Activated B cell treated with CpG ODN at 0.5 μM for 24 hours (primary cell): ENCODE data around the gene ACOX3. TPM values are rescaled to one million over a fixed set of nuclear protein-coding genes. Genes with fewer than 3 reads are reported as not detected.
"Not testable (repeated sequence)": the region's sequence is repeated elsewhere in the genome, so short reads cannot be mapped to it uniquely, and the experiment has no call there.

Source experiments
- ATAC-seq: fragments of 200-7000 bp; cut with Tn5 transposase; one replicate; pipeline ENCODE4 v1.10.0; 2021; ENCODE audit warnings: low read depth, mild to moderate bottlenecking, moderate library complexity
- CTCF ChIA-PET: fragments of 350-600 bp; sonication (Branson Sonifier 250); formaldehyde crosslinking; loops from one replicate; lab custom pipeline; 2021; ENCODE audit warnings: antibody characterized with exemption; lab: Charles Lee
- POLR2A ChIA-PET: fragments of 350-600 bp; sonication (Branson Sonifier 250); formaldehyde crosslinking; loops from one replicate; lab custom pipeline; 2021; ENCODE audit warnings: antibody characterized with exemption; lab: Charles Lee
- DNase-seq: peaks from one replicate; pipeline ENCODE4 v3.0.0; 2022
- H3K27ac Mint-ChIP-seq: one replicate; pipeline ENCODE4 v1.8.0; 2020; ENCODE audit warnings: mixed read lengths
- H3K27me3 Mint-ChIP-seq: one replicate; pipeline ENCODE4 v1.8.0; 2021; ENCODE audit warnings: mixed read lengths
- H3K36me3 Mint-ChIP-seq: one replicate; pipeline ENCODE4 v1.8.0; 2021; ENCODE audit warnings: low read depth, mixed read lengths
- H3K4me1 Mint-ChIP-seq: one replicate; pipeline ENCODE4 v1.8.0; 2021; ENCODE audit warnings: mixed read lengths
- H3K4me3 Mint-ChIP-seq: one replicate; pipeline ENCODE4 v1.8.0; 2020; ENCODE audit warnings: mild to moderate bottlenecking, mixed read lengths
- H3K9me3 Mint-ChIP-seq: one replicate; pipeline ENCODE4 v1.8.0; 2020; ENCODE audit warnings: mixed read lengths
- CTCF ChIP-seq: fragments of 200-600 bp; IDR thresholded peaks from one replicate; pipeline ENCODE4 v1.8.0; 2022; ENCODE audit warnings: antibody characterized with exemption, mild to moderate bottlenecking
- intact Hi-C: fragments of 100-400 bp; cut with micrococcal nuclease; formaldehyde crosslinking; loops from one replicate; pipeline ENCODE4 v1.15.1; 2024
- total RNA-seq: library from RNA; stranded (reverse); gene quantifications from 2 replicates; pipeline ENCODE4 v1.2.3, GENCODE V29; 2022

Gene ACOX3
- total RNA-seq: 17.1 and 20.6 TPM in 2 replicates

- ChIA-PET POLR2A (interaction anchor here (0.6 to 4.5 kb wide), 6 partner anchors 13 to 1677 kb away, joined by 3 to 44 read pairs (median 5); partner anchors contain the start of gene SH3TC1), CTCF (no interaction called here)
- Mint-ChIP-seq H3K27ac (peak within 1 kb of the TSS; percentile 98), H3K4me3 (peak within 1 kb of the TSS; percentile 97), H3K9me3 (no peaks in the 10 kb centered on the region), H3K4me1 (peaks cover 60% of the 10 kb centered on the region), H3K27me3 (no peaks in the 10 kb centered on the region), H3K36me3 (peaks cover 19% of the 10 kb centered on the region)
- peak; percentile 85 for ATAC-seq
- TF ChIP-seq CTCF: no peak
- intact Hi-C loops: loop anchor here (1.0 to 5.0 kb wide), 4 partner anchors 12 to 1658 kb away; partner anchors contain the start of genes ABLIM2 and KIAA0232
- peak; percentile 100 for DNase-seq
Observed at GRCh38 chr4:8440492-8441311, at the start of gene ACOX3, which contains the start of gene TRMT44. Gene ACOX3 (minus strand): TSS chr4:8440723. CDS start chr4:8416521, 24,202 bp downstream. Gene TRMT44 (plus strand): TSS chr4:8440777. CDS start chr4:8440823, 46 bp downstream.

- Mint-ChIP-seq H3K27me3 (no peaks in the 10 kb centered on the region), H3K27ac (no peak overlapping the region), H3K4me3 (no peak overlapping the region), H3K4me1 (no peaks in the 10 kb centered on the region), H3K36me3 (no peaks in the 10 kb centered on the region), H3K9me3 (no peaks in the 10 kb centered on the region)
- ATAC-seq: no peak
- ChIA-PET POLR2A (no interaction called here), CTCF (no interaction called here)
- no peak for TF ChIP-seq CTCF
- no peak for DNase-seq
- intact Hi-C loops: no loop called here
Observed at GRCh38 chr4:8488791-8489369, 48.4 kb upstream of the ACOX3 start.

GRCh38 chr4:8486643-8487042 is 46.1 kb upstream of the ACOX3 start:
- CTCF ChIA-PET, POLR2A ChIA-PET, H3K27ac Mint-ChIP-seq, H3K36me3 Mint-ChIP-seq, DNase-seq, H3K4me1 Mint-ChIP-seq, H3K4me3 Mint-ChIP-seq, H3K27me3 Mint-ChIP-seq, ATAC-seq, intact Hi-C loops, H3K9me3 Mint-ChIP-seq: not testable (repeated sequence)

- no peak overlapping the region for H3K27ac Mint-ChIP-seq
- CTCF ChIA-PET: no interaction called here
- H3K4me1 Mint-ChIP-seq: no peaks in the 10 kb centered on the region
- H3K27me3 Mint-ChIP-seq: no peaks in the 10 kb centered on the region
- H3K4me3 Mint-ChIP-seq: no peak overlapping the region
- POLR2A ChIA-PET: interaction anchor here (0.6 kb wide), 1 partner anchor 318 kb away, joined by 7 read pairs; no protein-coding TSS in a partner anchor
- DNase-seq: no peak
- peaks cover 27% of the 10 kb centered on the region for H3K36me3 Mint-ChIP-seq
- no peak for ATAC-seq
- no peak for TF ChIP-seq CTCF
- H3K9me3 Mint-ChIP-seq: no peaks in the 10 kb centered on the region
- intact Hi-C loops: no loop called here
Observed at GRCh38 chr4:8480221-8480620, 39.7 kb upstream of the ACOX3 start.

GRCh38 chr4:8478801-8479744 is 38.5 kb upstream of the ACOX3 start:
- Mint-ChIP-seq H3K4me3 (no peak overlapping the region), H3K4me1 (no peaks in the 10 kb centered on the region), H3K27me3 (no peaks in the 10 kb centered on the region), H3K9me3 (no peaks in the 10 kb centered on the region), H3K36me3 (peaks cover 27% of the 10 kb centered on the region), H3K27ac (no peak overlapping the region)
- no peak for TF ChIP-seq CTCF
- no peak for ATAC-seq
- intact Hi-C loops: no loop called here
- POLR2A ChIA-PET: no interaction called here
- DNase-seq: no peak
- CTCF ChIA-PET: no interaction called here
